GM19035 (cell line): ENCODE results near the gene ZNF467.

Experiments used
- ATAC-seq: cut with Tn5 transposase; IDR thresholded peaks from one replicate; pipeline ENCODE4 v1.9.1; 2021; ENCODE audit not compliant: unreplicated experiment

The ZNF467 gene, protein sequence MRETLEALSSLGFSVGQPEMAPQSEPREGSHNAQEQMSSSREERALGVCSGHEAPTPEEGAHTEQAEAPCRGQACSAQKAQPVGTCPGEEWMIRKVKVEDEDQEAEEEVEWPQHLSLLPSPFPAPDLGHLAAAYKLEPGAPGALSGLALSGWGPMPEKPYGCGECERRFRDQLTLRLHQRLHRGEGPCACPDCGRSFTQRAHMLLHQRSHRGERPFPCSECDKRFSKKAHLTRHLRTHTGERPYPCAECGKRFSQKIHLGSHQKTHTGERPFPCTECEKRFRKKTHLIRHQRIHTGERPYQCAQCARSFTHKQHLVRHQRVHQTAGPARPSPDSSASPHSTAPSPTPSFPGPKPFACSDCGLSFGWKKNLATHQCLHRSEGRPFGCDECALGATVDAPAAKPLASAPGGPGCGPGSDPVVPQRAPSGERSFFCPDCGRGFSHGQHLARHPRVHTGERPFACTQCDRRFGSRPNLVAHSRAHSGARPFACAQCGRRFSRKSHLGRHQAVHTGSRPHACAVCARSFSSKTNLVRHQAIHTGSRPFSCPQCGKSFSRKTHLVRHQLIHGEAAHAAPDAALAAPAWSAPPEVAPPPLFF

DNA sequence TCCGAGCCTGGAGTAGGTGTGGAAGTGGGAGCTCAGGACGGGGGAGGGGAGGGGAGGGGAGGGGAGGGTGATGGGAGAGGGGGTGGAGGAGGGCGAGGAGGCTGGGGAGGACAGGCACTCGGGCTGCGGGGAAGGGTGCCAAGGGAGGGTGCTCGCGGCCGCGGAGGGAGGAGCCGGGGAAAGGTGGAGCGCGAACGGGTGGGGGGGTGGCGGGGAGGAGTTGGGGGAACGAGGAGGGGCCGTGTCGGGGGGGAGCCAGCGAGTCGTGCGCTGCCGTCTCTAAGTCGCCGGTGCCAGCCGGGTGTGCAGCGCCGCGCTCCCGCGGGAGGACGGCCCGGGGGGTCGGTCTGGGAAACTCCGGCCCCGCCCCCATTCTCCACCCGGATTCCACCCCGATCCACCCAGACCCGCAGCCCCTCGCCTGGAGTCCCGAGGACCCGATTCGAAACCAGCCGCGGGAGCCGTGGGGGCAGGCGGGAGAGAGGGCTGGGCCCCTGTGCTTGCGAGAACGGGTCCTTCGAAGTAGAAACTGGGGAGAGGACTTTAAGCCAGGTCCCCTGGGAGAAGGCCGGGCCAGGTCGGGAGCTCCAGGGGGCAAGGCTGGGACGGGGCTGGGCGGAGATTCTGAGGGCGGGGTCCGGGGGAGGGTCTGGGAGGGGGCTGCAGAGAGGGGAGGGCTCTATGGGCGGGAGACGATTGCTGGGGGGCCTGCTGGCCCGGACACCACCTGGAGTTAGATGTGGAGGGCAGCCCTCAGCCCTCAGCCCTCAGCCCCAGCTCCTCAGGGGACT lies at the start of gene ZNF467:
ZNF467 (minus strand) TSS at position 143 of the 791 bp plus-strand sequence. CDS start 2,556 bp downstream, outside the sequence.
- ATAC-seq = no peak

DNA sequence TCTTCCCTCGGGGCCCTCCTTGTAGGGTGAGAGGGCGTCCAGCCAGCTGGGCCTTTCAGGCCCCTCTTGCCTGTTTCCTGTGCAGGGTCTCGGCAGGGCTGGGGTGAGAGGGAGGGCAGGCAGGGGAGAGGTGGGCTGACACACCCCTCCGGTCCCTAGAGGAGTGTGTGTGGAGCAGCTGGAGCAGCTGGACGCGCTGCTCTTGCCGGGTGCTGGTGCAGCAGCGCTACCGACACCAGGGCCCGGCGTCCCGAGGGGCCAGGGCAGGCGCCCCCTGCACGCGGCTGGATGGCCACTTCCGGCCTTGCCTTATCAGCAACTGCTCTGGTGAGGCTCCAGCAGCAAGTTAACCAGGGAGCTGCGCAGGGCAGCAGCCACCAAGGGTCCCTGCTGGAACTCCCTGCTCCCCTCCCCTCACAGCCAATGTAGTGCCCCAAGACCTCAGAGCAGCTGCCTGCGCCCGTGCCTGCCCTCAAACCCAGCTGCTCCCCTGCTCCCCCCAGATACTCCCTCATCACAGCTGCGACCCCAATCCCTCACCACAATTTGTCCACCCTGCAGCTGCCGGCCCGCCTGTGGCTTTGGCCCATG lies 49.1 kb upstream of the ZNF467 start:
- ATAC-seq = no peak

DNA sequence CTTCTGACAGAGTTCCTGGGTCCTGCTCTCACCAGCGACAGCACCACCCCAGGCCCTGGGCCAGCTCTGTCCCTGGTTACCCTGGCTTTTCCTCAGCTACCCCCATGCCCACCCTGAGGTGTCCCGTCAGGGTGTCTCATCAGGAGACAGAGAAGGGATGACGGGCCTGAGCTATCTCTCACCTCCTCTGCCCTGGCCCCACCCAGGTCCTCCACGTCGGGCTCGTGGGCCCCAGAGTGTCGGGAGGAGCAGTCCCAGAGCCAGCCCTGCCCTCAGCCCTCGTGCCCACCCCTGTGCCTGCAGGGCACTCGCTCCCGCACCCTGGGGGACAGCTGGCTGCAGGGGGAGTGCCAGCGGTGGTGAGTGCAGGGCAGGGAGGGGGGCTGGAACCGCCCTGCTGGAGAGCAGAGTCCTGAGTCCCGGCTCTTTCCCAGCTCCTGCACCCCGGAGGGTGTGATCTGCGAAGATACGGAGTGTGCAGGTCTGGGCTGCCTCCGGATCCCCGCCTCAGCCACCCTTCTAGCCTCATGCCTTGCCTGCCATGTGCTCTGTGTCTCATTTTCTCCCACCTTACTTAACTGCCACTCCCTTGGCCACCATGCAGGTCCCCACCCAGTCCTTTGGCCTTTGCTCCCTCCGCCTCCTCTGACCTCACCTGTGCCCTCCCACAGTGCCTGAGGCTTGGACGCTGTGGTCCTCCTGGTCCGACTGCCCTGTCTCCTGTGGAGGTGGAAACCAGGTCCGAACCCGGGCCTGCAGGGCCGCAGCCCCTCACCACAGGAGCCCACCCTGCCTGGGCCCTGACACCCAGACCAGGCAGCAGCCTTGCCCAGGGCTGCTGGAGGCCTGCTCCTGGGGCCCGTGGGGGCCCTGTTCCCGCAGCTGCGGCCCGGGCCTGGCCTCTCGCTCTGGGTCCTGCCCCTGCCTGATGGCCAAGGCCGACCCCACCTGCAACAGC lies 48.1 kb upstream of the ZNF467 start:
- ATAC-seq = no peak

DNA sequence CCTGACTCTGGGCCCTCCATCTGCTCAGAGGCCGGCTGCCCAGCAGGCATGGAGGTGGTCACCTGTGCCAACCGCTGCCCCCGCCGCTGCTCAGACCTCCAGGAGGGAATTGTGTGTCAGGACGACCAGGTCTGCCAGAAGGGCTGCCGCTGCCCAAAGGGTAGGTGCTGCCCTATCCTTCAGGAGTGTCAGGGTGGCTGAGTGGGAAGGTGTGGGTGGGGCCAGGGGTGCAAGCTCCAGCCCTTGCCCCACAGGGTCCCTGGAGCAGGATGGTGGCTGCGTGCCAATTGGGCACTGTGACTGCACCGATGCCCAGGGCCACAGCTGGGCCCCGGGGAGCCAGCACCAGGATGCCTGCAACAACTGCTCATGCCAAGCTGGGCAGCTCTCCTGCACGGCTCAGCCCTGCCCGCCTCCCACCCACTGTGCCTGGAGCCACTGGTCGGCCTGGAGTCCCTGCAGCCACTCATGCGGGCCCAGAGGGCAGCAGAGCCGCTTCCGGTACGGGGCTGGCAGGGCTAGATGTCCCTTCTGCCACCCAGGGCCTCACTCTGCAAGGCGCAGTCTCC lies 47.3 kb upstream of the ZNF467 start:
- ATAC-seq = no peak

DNA sequence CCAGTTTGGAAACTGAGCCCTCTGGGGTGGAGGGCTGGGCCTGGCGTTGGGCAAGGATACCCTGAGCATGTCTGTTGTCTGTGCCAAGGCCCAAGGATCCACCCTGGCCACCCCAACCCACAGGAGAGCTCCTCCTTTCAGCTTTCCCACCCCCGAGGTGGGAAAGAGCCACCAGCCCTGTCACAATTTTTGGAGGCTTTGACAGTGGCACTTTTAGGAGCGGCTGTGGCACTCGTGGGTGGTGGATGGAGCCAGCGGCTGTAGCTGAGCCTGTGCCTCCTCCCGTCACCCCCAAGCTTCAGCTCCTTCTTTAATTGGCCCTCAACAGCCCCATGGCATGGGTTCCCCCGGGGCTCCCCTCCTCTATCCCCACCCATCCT lies 46.6 kb upstream of the ZNF467 start:
- ATAC-seq = no peak

DNA sequence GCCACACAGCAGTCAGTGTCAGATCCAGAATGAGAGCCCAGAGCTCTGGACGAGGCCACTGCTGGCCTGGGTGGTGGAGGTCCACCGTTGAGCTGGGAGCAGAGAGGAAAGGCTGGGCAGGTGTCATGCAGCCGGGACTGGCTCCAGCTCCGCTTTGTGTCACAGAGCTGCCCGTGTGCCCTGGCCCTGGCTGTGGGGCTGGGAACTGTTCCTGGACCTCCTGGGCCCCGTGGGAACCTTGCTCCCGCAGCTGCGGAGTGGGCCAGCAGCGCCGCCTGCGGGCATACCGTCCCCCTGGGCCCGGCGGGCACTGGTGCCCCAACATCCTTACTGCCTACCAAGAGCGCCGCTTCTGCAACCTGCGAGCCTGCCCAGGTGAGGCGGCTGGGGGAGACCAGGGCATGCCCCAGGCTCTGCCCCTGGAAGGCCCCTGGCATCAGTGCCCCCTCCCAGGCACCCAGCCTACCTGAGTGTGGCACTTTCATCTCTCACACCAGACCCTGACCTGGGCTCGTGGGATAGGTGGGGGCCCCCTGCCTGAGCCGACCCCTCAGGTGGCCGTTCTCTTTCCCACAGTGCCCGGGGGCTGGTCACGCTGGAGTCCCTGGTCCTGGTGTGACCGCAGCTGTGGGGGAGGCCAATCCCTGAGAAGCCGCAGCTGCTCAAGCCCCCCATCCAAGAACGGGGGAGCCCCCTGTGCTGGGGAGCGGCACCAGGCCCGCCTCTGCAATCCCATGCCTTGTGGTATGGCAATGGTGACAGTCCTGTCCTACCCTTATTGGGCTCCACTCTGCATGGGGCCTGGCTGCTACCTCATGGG lies 46.0 kb upstream of the ZNF467 start:
- no peak for ATAC-seq

DNA sequence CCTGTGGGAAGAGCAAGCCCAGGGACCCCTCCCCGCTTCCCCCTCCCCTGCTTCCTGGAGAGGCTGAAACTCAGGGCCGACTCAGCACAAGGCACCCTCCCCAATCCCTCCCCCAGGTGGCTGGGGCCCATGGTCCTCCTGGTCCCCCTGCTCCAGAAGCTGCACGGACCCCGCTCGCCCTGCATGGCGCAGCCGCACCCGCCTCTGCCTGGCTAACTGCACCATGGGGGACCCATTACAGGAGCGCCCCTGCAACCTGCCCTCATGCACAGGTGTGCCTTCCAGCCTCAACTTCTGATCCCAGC lies 45.1 kb upstream of the ZNF467 start:
- ATAC-seq = no peak

DNA sequence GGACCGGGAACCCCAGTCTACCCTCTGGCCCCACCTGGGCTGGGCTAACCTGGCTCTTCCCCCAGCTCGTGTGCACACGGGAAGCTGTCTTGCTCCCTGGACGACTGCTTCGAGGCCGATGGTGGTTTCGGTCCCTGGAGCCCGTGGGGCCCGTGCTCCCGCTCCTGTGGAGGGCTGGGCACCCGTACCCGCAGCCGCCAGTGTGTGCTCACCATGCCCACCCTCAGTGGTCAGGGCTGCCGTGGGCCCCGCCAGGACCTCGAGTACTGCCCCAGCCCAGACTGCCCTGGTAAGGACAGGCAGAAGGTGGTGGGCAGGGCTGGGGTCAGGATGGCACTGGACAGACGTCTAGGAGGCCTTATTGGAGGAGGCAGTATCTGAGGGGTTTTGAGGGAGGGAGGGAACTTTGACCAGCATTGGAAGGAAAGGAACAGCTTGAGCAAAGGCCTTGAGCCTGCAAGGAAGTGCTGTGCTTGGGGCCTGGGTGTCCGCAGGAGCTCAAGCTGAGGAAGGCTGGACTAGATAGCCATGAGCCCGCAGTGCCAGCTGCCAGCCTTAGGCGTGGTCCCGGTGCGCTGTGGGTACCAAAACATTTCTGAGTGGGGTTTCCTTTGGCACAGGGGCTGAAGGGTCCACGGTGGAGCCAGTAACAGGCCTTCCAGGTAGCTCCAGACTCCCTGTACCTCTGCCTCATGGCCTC lies 44.6 kb upstream of the ZNF467 start:
- ATAC-seq = no peak

DNA sequence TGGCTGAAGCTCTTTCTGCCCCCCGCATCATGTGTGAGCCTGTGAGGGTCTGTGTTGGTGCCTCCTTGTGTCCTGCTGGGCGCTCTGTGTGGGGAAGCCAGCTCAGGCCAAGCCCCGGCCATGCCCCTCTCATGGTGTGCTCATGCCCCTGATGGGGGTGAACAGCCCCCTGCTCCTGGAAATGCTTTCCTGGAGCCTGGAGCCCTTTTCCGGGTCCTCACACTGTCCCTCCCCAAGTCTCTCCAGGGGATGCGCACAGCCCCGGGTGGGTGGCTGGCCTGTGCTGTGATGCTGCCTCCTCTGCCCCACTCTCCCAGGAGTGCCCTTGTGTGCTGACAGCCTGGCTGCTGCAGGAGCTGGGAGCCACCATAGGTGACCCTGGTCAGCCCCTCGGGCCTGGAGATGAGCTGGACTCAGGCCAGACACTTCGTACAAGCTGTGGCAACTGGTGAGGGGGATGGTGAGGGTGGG lies 43.9 kb upstream of the ZNF467 start:
- ATAC-seq = no peak

DNA sequence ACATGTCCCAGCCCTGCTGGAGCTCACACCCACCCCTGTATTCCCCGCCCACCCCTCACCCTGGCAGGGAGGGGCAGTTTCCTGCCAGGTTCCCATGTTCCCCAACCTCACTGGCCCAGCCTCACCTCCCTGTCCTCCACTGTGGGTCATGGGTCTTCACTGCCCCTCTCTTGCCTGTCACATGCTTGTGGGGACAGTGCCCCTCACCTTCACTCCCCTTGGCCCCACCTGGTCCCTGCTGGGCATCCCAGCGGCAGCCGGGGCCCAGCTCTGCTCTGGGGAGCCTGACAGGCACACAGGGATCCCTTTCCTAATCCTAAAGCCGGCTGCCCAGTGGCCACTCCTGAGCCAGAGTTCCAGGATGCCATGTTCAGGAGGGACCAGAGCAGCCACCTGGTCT lies 43.4 kb upstream of the ZNF467 start:
- ATAC-seq = no peak

DNA sequence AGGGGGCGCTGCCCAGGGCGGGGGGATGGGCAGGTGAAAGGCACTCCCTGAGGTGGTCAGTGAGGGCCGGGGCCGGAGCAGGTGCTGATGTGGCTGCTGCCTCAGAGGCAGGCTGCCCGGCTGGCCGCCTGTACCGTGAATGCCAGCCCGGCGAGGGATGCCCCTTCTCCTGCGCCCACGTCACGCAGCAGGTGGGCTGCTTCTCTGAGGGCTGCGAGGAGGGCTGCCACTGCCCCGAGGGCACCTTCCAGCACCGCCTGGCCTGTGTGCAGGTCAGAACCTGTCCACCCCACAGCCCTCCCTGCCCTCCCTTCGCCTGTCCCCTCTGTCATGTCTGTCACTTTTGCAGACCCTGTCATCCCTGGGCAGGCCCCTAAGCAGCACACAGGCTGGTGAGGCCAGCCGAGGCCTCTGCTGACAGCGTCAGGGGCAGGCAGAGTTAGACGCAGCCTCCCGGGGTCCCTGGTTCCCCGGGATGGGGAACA lies 42.9 kb upstream of the ZNF467 start:
- ATAC-seq = no peak

DNA sequence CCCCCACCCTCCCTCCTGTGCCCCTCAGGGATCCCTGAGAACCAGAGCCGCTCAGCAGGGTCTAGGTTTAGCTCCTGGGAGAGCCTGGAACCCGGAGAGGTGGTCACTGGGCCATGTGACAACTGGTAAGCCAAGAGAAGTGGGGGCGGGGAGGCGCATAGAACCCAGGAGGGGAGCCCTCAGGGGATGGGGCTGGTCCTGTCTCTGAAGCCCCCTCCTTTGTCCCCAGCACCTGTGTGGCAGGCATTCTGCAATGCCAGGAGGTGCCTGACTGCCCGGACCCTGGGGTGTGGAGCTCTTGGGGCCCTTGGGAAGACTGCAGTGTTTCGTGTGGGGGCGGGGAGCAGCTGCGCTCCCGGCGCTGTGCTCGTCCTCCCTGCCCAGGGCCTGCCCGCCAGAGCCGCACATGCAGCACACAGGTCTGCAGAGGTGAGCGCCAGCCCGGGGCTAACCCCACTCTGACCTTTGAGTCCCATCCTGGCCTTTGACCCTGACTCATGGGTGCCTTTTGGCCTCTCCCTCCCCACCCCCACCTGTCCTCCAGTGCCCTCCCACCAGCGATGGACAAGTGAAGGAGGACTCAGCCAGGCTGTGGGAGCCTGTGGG lies 42.4 kb upstream of the ZNF467 start:
- ATAC-seq = no peak

DNA sequence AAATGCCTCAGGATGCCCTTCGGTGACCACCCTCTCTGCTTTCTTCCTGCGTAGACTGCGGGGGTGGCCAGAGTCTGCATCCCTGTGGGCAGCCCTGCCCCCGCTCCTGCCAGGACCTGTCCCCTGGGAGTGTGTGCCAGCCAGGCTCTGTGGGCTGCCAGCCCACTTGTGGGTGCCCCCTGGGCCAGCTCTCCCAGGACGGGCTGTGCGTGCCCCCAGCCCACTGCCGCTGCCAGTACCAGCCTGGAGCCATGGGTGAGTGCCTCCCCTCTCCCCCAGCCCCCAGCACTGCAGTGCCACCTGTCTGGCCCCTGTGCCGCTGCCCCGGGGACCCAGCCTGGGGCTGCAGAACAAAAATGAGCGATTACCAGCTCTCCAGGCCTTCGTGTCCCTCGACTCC lies 41.7 kb upstream of the ZNF467 start:
- ATAC-seq = no peak

DNA sequence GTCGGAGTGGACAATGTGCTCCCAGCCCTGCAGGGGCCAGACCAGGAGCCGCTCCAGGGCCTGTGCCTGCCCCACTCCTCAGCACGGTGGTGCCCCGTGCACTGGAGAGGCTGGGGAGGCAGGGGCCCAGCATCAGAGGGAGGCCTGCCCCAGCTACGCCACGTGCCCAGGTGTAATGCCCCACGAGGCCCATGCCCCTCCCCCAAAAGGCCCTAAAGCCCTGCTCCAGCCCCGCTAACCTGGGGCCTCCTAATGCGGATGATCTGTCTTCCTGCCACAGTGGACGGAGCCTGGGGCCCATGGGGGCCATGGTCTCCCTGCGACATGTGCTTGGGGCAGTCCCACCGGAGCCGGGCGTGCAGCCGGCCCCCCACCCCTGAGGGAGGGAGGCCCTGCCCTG lies 41.1 kb upstream of the ZNF467 start:
- no peak for ATAC-seq

DNA sequence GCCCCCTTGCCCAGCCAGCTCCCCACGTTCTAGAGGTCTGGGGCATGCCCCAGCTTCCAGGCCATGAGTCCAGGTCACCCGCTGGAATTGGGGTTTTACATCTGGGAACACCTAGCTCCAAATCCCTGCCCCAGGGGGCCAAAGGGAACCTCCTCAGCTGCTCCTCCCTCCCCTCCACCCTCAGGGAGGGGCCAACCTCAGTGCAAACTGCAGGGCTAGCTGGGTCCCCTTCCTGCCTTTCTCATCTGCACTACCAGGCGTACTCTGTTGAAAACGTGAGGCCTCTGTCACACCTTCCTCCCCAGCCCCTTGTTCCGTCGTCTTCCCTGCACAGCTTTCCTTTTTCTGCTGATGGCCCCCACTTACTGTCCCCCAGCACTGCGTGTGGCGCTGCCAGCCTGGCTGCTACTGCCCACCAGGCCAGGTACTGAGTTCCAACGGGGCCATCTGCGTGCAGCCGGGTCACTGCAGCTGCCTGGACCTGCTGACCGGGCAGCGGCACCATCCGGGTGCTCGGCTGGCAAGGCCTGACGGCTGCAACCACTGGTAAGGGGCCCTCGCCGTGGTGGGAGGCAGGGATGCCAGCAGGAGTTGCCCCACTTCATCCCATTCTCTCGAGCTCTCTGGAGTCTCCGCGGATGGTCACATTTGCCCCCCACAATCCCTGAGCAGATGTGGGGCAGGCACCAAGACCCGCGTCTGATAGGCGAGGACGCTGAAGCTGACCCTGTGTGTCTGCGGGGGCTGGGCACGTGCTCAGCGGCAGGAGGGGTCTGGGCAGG lies 40.1 kb upstream of the ZNF467 start:
- ATAC-seq = no peak

DNA sequence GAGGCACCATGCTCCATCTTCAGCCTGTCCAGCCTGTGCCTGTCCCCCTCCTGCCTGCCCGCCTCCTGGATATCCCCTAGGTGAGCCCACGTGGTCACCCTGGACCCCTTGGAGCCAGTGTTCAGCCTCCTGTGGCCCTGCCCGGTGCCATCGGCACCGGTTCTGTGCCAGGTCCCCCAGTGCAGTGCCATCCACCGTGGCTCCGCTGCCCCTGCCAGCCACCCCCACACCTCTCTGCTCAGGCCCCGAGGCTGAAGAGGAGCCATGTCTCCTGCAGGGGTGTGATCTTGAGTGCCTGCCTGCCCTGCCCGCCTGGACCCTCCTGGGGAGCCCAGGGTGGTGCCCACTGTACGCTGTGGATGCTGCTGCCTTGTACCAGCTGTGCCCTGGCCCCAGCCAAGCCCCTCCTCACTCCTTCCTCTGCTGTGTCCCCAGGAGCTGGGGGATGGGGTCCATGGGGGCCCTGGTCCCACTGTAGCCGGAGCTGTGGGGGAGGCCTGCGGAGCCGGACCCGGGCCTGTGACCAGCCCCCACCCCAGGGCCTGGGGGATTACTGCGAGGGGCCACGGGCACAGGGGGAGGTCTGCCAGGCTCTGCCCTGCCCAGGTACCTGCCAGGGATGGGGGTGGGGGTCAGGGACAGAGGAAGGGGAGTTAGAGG lies 38.6 kb upstream of the ZNF467 start:
- ATAC-seq = no peak

DNA sequence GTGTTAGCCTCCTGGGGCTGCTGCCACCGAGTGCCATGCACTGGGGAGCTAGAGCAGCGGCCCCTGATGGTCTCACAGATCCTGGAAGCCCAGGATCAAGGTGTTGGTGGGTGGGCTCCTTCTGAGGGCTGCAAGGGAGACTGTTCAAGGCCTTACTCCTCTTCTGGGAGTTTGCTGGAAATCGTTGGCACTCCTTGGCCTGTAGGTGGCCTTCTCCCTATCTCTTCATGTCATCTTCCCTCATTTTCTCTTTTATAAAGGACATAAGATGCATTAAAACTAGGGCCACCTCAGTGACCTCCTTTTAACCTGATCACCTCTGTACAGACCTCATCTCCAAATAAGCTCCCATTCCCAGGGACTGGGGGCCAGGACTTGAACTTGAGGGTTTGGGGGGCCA lies 37.8 kb upstream of the ZNF467 start:
- ATAC-seq = no peak
